Activated CD4-positive, alpha-beta memory T cell treated with anti-CD3 and anti-CD28 coated beads, Interleukin-2, amount 10 ng/mL, durations not matched to agents 7 days and 5 days (primary cell): ENCODE measurements around the gene SYT9. TPM values are rescaled to one million over a fixed set of nuclear protein-coding genes. Genes with fewer than 3 reads are reported as not detected.

ENCODE experiments used
- CTCF ChIA-PET: fragments of 350-600 bp; sonication (Branson Sonifier 250); formaldehyde crosslinking; loops from one replicate; lab custom pipeline; 2021; ENCODE audit warnings: antibody characterized with exemption, inconsistent platforms; lab: Charles Lee
- POLR2A ChIA-PET: fragments of 350-600 bp; sonication (Branson Sonifier 250); formaldehyde crosslinking; loops from one replicate; lab custom pipeline; 2021; ENCODE audit warnings: antibody characterized with exemption; lab: Charles Lee
- DNase-seq: peaks from one replicate; pipeline ENCODE4 v3.0.0-alpha.2; 2020
- H3K27ac Mint-ChIP-seq: one replicate; pipeline ENCODE4 v1.8.0; 2021; ENCODE audit warnings: mild to moderate bottlenecking, mixed read lengths
- H3K27me3 Mint-ChIP-seq: one replicate; pipeline ENCODE4 v1.8.0; 2021; ENCODE audit warnings: mixed read lengths
- H3K36me3 Mint-ChIP-seq: one replicate; pipeline ENCODE4 v1.8.0; 2021; ENCODE audit warnings: low read depth, mixed read lengths
- H3K4me1 Mint-ChIP-seq: one replicate; pipeline ENCODE4 v1.8.0; 2021; ENCODE audit warnings: mixed read lengths
- H3K4me3 Mint-ChIP-seq: one replicate; pipeline ENCODE4 v1.8.0; 2021; ENCODE audit warnings: mild to moderate bottlenecking, mixed read lengths
- H3K9me3 Mint-ChIP-seq: one replicate; pipeline ENCODE4 v1.8.0; 2021; ENCODE audit warnings: mixed read lengths
- total RNA-seq, 2 experiments: library from RNA; stranded (reverse); gene quantifications; one replicate each; pipeline ENCODE4 v1.2.3, GENCODE V29; 2021

The SYT9 gene
- total RNA-seq, 2 experiments from 2014 or later: not detected

- ChIA-PET POLR2A (no interaction called here), CTCF (no interaction called here)
- Mint-ChIP-seq H3K36me3 (no peaks in the 10 kb centered on the region), H3K4me1 (peaks cover 7% of the 10 kb centered on the region), H3K27me3 (peaks cover 4% of the 10 kb centered on the region), H3K4me3 (no peak overlapping the region), H3K9me3 (no peaks in the 10 kb centered on the region), H3K27ac (no peak overlapping the region)
- DNase-seq: no peak
These were observed 176.0 kb downstream of the SYT9 start for GRCh38 chr11:7427733-7428132.

GRCh38 chr11:7428196-7428595 is 176.5 kb downstream of the SYT9 start:
- H3K27me3 Mint-ChIP-seq: peaks cover 4% of the 10 kb centered on the region
- no peaks in the 10 kb centered on the region for H3K9me3 Mint-ChIP-seq
- ChIA-PET CTCF (no interaction called here), POLR2A (no interaction called here)
- no peak overlapping the region for H3K27ac Mint-ChIP-seq
- H3K4me3 Mint-ChIP-seq: no peak overlapping the region
- H3K4me1 Mint-ChIP-seq: peaks cover 2% of the 10 kb centered on the region
- DNase-seq: no peak
- no peaks in the 10 kb centered on the region for H3K36me3 Mint-ChIP-seq

- no peaks in the 10 kb centered on the region for H3K4me1 Mint-ChIP-seq
- no peak for DNase-seq
- H3K27me3 Mint-ChIP-seq: peaks cover 4% of the 10 kb centered on the region
- ChIA-PET CTCF (no interaction called here), POLR2A (no interaction called here)
- H3K36me3 Mint-ChIP-seq: no peaks in the 10 kb centered on the region
- H3K4me3 Mint-ChIP-seq: no peak overlapping the region
- no peaks in the 10 kb centered on the region for H3K9me3 Mint-ChIP-seq
- no peak overlapping the region for H3K27ac Mint-ChIP-seq
These were observed 178.8 kb downstream of the SYT9 start for GRCh38 chr11:7430496-7430895.

GRCh38 chr11:7435176-7435575 is 183.5 kb downstream of the SYT9 start:
- H3K9me3 Mint-ChIP-seq: no peaks in the 10 kb centered on the region
- H3K4me3 Mint-ChIP-seq: no peak overlapping the region
- peaks cover 18% of the 10 kb centered on the region for H3K4me1 Mint-ChIP-seq
- H3K27me3 Mint-ChIP-seq: no peaks in the 10 kb centered on the region
- ChIA-PET POLR2A (no interaction called here), CTCF (interaction anchor here (2.5 kb wide), 1 partner anchor 231 kb away, joined by 7 read pairs; no protein-coding TSS in a partner anchor)
- H3K27ac Mint-ChIP-seq: no peak overlapping the region
- DNase-seq: no peak
- H3K36me3 Mint-ChIP-seq: no peaks in the 10 kb centered on the region

GRCh38 chr11:7436146-7436545 is 184.4 kb downstream of the SYT9 start:
- DNase-seq: no peak
- Mint-ChIP-seq H3K27me3 (no peaks in the 10 kb centered on the region), H3K4me1 (peaks cover 18% of the 10 kb centered on the region), H3K27ac (peak overlapping the region; percentile 55), H3K9me3 (no peaks in the 10 kb centered on the region), H3K36me3 (no peaks in the 10 kb centered on the region), H3K4me3 (no peak overlapping the region)
- ChIA-PET POLR2A (no interaction called here), CTCF (interaction anchor here (0.8 to 2.5 kb wide), 5 partner anchors 15 to 258 kb away, joined by 3 to 7 read pairs (median 6); no protein-coding TSS in a partner anchor)

- POLR2A ChIA-PET: no interaction called here
- Mint-ChIP-seq H3K4me3 (no peak overlapping the region), H3K27me3 (no peaks in the 10 kb centered on the region)
These were observed 185.0 kb downstream of the SYT9 start for GRCh38 chr11:7436657-7437056.

GRCh38 chr11:7437696-7438095 is 186.0 kb downstream of the SYT9 start:
- no peaks in the 10 kb centered on the region for H3K9me3 Mint-ChIP-seq

More at GRCh38 chr11:7436657-7437056, 185.0 kb downstream of the SYT9 start:
- Mint-ChIP-seq H3K9me3 (no peaks in the 10 kb centered on the region), H3K27ac (peak overlapping the region; percentile 55), H3K36me3 (no peaks in the 10 kb centered on the region), H3K4me1 (peaks cover 18% of the 10 kb centered on the region)
- peak; percentile 38 for DNase-seq
- CTCF ChIA-PET: interaction anchor here (0.6 to 2.5 kb wide), 7 partner anchors 16 to 258 kb away, joined by 3 to 7 read pairs (median 3); no protein-coding TSS in a partner anchor

GRCh38 chr11:7439746-7440320 is 188.1 kb downstream of the SYT9 start:
- H3K9me3 Mint-ChIP-seq: no peaks in the 10 kb centered on the region
- CTCF ChIA-PET: no interaction called here
- DNase-seq: no peak
- POLR2A ChIA-PET: no interaction called here
- no peak overlapping the region for H3K4me3 Mint-ChIP-seq
- H3K27ac Mint-ChIP-seq: no peak overlapping the region
- no peaks in the 10 kb centered on the region for H3K36me3 Mint-ChIP-seq
- peaks cover 18% of the 10 kb centered on the region for H3K4me1 Mint-ChIP-seq
- no peaks in the 10 kb centered on the region for H3K27me3 Mint-ChIP-seq

More at GRCh38 chr11:7437696-7438095, 186.0 kb downstream of the SYT9 start:
- H3K4me3 Mint-ChIP-seq: no peak overlapping the region
- no peak overlapping the region for H3K27ac Mint-ChIP-seq
- DNase-seq: no peak
- H3K36me3 Mint-ChIP-seq: no peaks in the 10 kb centered on the region
- POLR2A ChIA-PET: no interaction called here
- H3K4me1 Mint-ChIP-seq: peaks cover 18% of the 10 kb centered on the region
- CTCF ChIA-PET: no interaction called here
- no peaks in the 10 kb centered on the region for H3K27me3 Mint-ChIP-seq

GRCh38 chr11:7442588-7443215 is 191.0 kb downstream of the SYT9 start:
- Mint-ChIP-seq H3K9me3 (no peaks in the 10 kb centered on the region), H3K4me1 (no peaks in the 10 kb centered on the region), H3K36me3 (no peaks in the 10 kb centered on the region), H3K4me3 (no peak overlapping the region), H3K27ac (no peak overlapping the region), H3K27me3 (no peaks in the 10 kb centered on the region)
- ChIA-PET POLR2A (no interaction called here), CTCF (interaction anchor here (0.7 to 2.9 kb wide), 18 partner anchors 8 to 630 kb away, joined by 3 to 33 read pairs (median 4); no protein-coding TSS in a partner anchor)
- DNase-seq: peak; percentile 78

- H3K9me3 Mint-ChIP-seq: no peaks in the 10 kb centered on the region
- H3K4me3 Mint-ChIP-seq: no peak overlapping the region
- ChIA-PET POLR2A (no interaction called here), CTCF (interaction anchor here (0.7 kb wide), 1 partner anchor 94 kb away, joined by 3 read pairs; no protein-coding TSS in a partner anchor)
- H3K27ac Mint-ChIP-seq: no peak overlapping the region
- H3K36me3 Mint-ChIP-seq: no peaks in the 10 kb centered on the region
- no peak for DNase-seq
- no peaks in the 10 kb centered on the region for H3K4me1 Mint-ChIP-seq
- H3K27me3 Mint-ChIP-seq: no peaks in the 10 kb centered on the region
These were observed 192.6 kb downstream of the SYT9 start for GRCh38 chr11:7444091-7444981.

GRCh38 chr11:7445564-7445963 is 193.9 kb downstream of the SYT9 start:
- no peak overlapping the region for H3K4me3 Mint-ChIP-seq
- POLR2A ChIA-PET: no interaction called here
- no peaks in the 10 kb centered on the region for H3K36me3 Mint-ChIP-seq
- H3K4me1 Mint-ChIP-seq: no peaks in the 10 kb centered on the region
- no peak overlapping the region for H3K27ac Mint-ChIP-seq
- CTCF ChIA-PET: interaction anchor here (1.0 kb wide), 1 partner anchor 220 kb away, joined by 3 read pairs; no protein-coding TSS in a partner anchor
- H3K27me3 Mint-ChIP-seq: peaks cover under 1% of the 10 kb centered on the region
- no peak for DNase-seq
- no peaks in the 10 kb centered on the region for H3K9me3 Mint-ChIP-seq

GRCh38 chr11:7448201-7448600 is 196.5 kb downstream of the SYT9 start:
- ChIA-PET POLR2A (no interaction called here), CTCF (no interaction called here)
- no peak for DNase-seq
- H3K4me3 Mint-ChIP-seq: no peak overlapping the region
- H3K27me3 Mint-ChIP-seq: peaks cover 2% of the 10 kb centered on the region
- no peaks in the 10 kb centered on the region for H3K36me3 Mint-ChIP-seq
- no peaks in the 10 kb centered on the region for H3K4me1 Mint-ChIP-seq
- no peaks in the 10 kb centered on the region for H3K9me3 Mint-ChIP-seq
- no peak overlapping the region for H3K27ac Mint-ChIP-seq
